GM20431 (cell line): ENCODE measurements around the gene F2R.

ENCODE experiments used
- in situ Hi-C: fragments of 300-500 bp; cut with MseI, MboI; formaldehyde crosslinking; loops from one replicate; pipeline ENCODE4 v1.15.0; 2020; ENCODE audit warnings: low sequenced_read_pairs; ENCODE audit not compliant: unreplicated experiment

F2R gene

DNA sequence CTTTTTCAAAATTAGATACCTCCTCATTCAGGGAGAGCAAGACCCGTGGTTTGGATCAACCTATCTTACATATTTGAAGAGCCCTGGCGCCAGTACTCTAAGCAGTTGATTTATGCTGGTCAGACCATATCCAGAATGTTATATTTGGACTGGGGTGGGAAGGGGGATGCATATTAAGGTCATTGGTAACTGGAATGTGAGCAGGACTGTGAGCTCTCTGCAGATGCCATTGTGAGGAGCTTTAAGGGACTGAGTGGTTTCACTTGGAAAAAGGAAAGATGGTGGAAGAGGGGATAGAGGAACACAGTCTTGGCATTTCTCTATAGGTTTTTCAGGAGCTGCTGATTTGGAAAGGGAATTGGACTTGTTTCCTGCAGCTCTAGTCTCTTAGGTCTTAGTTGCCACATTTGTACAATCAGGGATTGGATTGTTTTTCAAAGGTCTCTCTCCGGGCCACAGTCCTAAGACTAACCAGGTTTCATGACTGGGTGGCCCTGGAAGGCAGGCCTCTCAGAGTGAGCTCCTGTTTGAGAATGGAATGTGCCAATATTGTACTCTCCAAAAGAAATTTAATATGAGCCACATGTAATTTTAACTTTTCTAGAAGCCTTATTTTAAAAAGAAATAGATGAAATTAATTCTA, 25.8 kb upstream of the F2R start:
- in situ Hi-C loops: no loop called here

DNA sequence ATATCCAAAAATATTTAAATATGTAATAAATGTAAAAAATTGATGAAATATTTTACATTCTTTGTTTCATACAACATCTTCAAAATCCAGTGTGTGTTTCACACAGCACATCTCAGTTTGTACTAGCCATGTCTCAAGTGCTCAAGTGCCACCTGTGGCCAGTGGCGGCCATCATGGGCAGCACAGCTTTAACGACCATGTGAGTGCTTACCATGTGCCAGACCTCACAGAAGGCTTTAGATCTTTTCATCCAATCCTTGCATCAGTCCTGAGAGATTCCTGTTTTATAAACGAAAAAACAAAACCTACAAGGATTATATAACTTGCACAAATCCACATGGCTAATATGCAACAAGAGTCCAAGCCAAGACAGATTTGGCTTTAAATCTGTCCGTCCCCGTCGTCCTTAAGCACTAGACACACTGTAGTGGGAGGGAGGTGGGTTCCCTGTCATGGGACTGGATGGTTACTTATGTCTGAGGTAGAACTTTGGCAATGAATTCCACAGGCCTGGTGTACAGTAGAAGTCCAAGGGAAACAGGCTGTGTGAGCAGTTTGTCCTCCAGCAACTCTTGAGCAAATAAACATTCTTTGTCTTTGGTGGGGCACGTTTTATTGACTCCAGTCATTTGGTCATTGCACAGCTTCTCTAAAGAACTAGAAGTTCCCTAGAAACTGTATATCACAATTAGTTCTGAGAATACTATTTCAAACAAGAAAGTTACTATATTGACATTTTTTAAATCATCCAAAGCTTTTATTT, 25.0 kb upstream of the F2R start:
- in situ Hi-C loops: no loop called here

DNA sequence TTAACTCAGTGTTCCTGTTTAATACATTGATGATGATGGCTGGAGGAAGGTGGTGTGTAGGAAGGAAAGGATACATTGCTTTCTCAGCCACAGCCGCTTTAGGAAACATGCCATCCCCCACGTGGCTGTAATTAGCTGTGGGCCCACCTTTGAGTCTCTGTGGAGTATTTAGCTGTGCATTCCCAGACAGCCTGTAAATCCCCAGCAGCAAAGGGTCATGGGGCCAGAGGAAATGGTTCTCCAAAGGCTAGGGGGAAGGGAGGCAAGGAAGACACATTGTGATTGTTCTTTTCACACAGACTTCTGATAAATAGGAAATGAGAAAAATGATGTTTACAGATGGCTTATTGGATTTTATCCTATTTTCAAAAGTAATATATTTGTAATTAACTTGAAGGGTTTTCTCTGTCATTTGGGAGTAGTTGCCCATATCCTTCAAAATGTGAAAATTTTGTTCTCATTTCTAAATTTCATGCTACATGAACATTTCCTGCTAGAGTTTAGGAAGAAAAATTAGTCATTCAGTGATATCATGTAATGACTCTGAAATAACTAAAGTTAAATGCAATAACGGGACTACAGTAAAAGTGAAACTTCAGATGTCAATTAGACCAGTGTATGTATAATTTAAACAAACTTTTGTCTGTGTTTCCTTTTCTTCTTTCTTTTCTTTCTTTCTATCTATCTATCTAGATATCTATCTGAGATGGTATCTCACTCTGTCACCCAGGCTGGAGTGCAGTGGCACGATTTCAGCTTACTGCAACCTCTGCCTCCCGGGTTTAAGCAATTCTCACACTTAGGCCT, 24.3 kb upstream of the F2R start:
- in situ Hi-C loops: no loop called here

DNA sequence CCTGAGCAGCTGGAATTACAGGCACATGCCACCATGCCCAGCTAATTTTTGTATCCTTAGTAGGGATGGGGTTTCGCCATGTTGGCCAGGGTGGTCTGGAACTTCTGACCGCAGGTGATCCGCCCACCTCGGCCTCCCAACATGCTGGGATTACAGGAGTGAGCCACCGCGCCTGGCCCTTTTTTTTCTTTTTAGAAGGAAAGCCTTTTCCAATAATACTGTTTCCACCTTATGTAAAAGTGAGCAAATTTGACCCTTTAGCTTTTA, 23.7 kb upstream of the F2R start:
- in situ Hi-C loops: no loop called here

DNA sequence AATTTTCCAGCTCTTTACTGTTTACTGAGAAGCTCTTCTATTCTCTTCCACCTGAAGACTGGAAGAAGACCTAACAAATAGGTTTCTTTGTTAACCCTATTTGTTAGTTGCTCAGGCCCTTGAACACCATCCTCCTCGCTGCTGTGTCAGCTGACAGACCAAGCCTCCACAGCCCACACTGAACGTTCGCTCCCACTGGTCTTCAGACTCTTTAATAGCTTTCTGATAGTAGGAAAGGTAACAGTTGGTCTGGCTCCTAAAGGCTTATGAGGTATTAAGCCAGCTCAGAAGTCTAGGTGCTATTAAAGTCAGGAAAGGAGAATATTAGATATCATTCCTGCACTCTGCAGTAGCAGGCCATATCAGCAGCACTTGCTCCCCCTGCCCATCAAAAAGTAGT, 23.3 kb upstream of the F2R start:
- in situ Hi-C loops: no loop called here

DNA sequence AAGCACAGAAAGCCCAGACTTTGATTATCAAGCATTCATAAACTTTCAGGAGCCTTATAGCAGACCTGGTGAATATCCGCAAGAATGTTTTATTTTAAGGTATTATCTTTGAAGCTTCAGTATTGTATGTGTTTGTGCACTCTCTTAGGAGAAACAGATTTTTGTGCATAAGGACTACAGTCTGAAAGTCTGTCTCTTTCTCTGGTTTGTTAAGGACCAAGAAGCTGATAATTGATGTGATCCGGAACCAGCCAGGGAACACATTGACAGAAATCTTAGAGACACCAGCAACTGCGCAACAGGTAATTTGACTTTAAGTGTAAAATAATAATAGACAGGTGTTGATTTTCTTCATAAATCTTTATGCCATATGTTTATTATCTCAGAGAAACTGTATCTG, 22.8 kb upstream of the F2R start:
- in situ Hi-C loops: no loop called here

DNA sequence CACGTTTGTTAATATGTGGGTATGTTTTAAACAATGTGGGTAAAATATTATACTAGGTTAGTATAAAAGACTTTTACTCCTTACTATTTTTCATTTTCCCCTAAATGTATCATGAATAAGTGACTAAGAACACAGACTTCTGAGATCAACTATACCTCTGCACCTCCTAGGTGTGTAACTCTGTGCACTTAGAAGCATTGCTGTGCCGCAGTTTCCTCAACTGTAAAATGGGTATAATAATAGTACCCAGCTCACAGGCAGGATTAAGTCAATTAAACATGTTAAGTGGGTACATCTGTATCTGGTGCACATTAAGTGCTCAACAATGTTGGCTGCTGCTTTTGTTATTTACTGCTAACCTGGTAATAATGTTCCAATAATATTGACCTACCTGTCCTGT, 21.6 kb upstream of the F2R start:
- in situ Hi-C loops: no loop called here

DNA sequence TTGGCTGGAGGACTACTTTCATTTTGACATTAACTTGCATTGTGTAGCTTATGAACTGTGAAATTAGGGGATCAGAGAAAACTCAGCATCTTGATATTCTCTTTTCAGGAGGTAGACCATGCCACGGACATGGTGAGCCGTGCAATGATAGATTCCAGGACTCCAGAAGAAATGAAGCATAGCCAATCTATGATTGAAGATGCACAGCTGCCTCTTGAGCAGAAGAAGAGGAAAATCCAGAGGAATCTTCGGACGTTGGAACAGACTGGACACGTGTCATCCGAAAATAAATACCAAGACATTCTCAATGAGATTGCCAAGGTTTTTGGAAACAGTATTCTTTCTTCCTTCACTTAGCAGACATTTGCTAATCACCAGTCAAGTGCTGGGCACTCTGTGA, 20.6 kb upstream of the F2R start:
- in situ Hi-C loops: no loop called here

DNA sequence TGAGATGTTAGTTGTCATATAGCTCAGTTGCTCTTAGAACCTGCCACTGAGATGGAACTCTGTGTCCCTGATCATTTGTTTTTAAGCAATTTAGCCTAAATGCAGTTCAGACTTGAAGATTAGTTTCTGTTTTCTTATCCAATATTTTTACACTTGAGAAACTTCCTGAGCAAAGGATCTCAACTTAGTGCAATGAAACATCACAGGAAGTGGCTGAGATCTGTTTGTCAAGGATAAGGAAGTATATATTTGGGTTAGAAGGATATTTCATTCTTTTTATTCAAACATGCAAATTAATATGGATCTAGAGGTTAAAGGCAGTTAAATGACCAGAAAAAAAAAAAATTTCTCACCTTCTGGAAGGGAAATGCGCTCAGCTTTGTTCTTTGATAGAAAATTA, 19.7 kb upstream of the F2R start:
- in situ Hi-C loops: no loop called here

DNA sequence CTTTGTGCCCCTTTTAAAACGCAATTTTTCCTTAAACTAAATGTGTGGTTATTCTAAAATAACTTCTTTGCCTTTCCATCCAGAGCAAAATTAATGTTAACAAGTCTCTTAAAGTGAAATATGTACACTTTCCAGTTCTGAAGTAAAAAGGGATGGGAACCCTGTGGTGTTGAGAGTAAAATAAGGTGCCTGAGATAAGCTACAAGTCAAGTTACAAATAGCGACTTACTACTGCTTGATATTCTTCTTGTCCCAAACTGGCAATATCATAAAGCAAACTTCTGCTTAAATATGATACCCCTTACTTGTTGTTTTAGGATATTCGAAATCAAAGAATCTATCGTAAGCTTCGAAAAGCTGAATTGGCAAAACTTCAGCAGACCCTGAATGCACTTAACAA, 18.3 kb upstream of the F2R start:
- in situ Hi-C loops: no loop called here

DNA sequence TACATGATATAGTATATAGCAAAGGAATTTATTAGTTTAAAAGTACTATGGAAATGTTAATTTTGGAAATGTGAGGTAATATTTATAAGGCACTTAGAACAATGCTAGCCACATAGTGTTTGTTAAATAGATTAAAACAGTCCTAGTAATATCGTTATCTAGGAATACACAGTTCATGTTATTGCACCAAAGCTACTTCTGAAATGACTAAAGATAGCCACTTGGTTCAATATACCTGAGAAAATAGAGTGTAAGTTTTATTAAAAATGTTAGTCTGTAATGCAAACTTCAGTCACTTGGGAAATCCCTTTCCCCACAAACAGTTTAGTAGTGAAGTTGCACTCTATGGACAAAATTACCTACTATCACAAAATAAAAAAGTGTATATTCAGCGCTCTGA, 15.4 kb upstream of the F2R start:
- in situ Hi-C loops: no loop called here

DNA sequence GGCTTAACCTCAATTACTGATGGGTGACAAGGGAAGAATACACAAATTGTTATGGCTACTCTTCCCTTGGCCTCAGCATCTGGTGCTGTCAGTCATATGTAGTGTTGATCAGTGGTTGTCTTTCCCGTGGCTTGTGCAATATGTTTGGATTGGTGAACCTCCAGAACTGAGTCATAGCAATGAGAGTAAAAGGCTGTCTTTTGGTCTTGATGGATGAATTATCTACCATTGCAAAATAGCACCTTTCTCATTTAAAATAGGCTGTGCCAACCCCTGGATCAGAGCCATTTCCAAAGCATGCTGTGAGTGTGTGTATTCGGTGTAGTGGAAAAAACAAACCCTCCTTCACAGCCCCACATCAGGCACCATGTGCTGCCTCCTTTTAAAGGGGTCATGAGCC, 14.6 kb upstream of the F2R start:
- in situ Hi-C loops: no loop called here

DNA sequence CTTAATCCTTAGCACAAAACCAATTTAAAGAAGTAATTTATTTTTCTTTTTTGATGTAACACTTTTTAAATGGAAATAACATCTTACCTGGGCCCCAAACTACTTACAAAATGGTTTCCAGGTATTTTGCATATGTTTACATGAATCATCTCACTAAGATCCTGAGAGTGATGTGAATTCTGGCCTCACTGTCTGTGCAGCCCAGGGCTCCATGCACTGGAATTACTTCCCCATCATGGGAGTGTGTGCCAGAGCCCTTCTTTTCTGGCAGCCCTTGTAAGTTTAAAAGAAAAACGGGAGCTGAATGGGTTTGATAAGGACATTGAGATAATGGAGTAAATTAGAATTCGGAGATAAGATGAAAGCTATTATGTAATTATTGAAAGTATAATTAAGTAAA, 12.2 kb upstream of the F2R start:
- in situ Hi-C loops: no loop called here

DNA sequence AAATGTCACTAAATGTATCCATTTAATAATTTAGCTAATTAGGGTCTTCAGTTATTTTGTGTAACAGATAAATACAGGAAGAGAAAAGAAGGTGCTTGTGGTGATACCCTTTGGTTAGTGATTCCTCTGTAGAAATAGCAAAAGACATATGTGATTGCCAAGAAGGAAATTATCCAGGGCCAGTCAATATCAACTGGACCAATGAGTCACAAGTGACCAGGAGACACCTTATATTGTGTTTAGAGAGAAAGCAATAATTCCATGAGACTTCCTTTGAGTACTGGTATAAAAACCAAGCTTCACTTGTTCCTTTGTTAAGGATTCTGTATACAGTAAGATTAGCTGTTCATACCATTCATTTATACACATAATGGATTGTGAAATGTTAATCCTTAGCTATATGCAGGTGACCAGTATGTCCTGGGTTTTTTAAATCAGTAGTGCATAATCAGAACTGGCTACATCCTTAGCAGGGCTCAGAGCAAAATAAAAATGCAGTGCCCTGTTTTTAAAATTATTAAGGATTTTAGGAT, 11.7 kb upstream of the F2R start:
- in situ Hi-C loops: no loop called here

DNA sequence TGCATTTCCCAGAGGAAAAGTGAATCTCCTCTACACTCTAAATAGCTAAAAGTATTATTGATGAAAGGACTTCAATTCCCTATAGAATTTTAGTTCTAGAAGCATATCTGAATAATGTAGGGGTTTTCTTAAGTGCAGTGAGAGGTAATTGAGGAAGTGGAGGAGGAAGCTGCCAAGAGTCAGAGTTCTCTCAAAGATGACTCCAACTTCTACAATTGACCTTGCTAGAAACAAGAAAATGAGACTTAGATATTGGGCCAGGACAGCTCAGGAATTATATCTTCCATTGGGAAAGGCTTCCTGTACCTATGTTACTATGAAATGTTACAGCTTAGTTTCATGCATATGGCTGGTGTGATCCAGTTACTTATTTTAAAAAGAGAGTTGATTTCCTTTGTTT, 10.4 kb upstream of the F2R start:
- in situ Hi-C loops: no loop called here

DNA sequence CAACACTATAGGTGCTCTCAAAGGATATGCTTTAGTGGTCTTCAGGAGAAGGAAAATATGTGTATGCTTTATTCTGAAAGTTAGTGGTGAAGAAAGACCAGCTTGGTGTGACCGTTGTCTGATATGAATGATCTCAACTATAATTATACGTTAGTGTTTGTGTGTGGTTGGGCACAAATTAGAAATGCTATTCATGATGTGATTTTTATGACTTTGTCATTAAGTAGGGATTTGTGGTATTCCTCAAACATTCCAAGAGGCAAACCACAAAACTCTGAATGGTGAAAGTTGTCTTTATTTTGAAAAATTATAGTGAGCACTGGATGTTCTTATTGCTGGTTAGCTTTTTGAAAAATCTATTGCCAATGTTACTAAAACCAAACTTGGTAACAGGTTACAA, 6.2 kb upstream of the F2R start:
- in situ Hi-C loops: no loop called here

DNA sequence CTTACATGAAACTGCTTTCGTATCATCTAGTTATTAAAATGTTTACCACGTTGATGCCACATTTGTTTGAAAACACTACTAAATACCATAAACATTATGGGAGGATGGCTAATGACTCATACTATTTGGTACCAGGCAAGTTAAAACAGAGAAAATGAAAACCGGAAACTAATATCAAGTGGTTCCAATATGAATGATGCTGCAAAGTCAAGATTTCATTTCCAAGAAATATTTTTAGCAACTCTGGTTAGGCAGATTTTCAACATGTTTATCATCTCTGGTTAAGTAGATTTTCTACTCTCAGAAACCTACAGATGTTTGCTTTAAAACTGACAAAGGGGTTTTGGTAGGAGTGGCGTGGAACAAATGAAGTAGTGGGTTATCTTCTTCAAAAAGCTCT, 4.9 kb upstream of the F2R start:
- in situ Hi-C loops: no loop called here

DNA sequence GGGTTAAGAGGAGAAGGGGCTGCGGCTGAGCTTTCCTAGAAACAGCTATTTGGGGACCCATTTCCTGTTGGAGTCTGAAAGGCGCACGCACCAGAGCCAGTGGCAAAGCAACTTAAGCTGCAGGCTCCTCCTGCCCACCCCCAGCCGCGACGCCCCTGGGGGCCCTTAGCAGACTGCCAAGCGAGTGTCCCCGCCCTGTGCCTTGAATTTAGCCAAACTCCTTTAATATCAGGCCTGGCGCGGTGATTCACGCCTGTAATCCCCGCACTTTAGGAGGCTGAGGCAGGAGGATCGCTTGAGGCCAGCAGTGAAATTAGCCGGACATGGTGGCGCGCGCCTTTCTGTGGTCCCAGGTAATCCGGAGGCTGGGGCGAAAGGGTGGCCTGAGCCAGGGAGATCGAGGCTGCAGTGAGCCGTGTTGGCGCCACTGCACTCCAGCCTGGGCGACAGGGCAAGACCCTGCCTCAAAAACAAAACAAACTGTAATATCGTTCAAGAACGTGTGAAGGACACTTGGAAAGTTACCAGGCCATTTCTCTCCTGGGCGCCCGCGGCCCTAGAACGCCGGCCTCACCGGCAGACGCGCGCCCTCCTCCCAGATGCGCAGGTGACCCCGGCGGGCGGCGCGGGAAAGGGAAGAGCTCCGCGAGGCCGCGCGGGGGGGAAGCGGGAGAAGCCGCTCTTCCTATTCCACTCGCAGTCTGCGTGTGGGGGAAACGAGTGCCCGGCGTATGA, 1.0 kb upstream of the F2R start:
- in situ Hi-C loops: no loop called here

DNA sequence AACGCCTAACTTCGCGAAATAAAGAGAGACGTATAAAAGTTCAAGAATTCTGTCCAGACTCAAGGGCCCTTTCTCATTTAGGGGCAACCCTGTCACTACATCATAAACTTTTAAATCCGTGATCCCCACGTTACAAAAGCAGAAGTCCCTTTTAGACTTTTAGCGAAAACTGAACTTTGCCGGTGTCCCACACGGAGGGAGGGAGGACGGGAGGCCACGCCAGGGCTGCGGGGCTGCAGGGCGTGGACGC, 515 bp upstream of the F2R start:
- in situ Hi-C loops: no loop called here

DNA sequence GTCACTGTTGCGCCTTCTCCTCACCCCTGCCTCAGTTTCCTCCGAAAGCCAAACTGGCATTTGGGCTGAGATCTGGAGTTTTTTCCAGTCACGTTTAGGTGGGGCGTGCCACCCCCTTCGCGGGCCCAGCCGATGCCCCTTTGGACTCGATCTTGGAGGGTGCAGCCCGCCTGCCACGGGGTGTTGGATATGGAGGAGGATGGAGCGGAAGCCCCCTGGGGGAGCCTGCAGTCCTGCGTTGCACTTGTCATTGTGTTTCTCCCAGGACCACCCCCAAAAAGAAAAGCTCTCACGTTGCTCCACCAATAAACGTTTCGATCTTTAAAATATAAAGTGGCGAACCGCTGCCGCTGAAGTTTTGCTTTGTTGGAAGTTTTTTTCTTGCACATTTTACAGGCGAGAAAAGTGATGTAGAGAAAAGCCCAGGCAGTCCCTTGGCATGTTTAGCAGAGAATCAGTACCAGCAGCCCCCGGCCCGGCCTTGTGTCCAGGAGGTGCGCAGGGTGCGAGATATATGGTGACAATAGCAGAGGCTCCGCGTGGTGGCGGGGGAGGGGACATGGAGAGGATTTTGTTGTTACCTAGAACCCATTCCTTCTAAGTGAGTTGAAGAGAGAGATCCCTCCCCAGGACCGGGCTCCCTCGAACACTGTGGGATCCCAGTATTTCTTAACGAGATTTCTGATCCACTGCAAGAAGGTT, 681 bp downstream of the F2R start:
- in situ Hi-C loops: no loop called here
